Caco-2 (cell line): ENCODE data around the gene LRRC42. TPM values are rescaled to one million over a fixed set of nuclear protein-coding genes. Genes with fewer than 3 reads are reported as not detected.
A peak's percentile ranks its signal among the peaks of the same experiment; 100 is the strongest.

ENCODE experiments used
- BruUV-seq: library from RNA; stranded (reverse); fragments of 400-500 nt; replicated peaks from 2 replicates; lab custom pipeline; 2021; lab: Mats Ljungman, UMichigan
- CTCF ChIA-PET: fragments of 300-600 bp; sonication (Branson Sonifier 250); formaldehyde crosslinking; loops from one replicate; lab custom pipeline; 2022; ENCODE audit warnings: antibody characterized with exemption; lab: Charles Lee
- POLR2A ChIA-PET: fragments of 300-600 bp; sonication (Branson Sonifier 250); formaldehyde crosslinking; loops from one replicate; lab custom pipeline; 2022; ENCODE audit warnings: antibody characterized with exemption; lab: Charles Lee
- DNase-seq, 2 experiments: peaks; one replicate each; pipeline versions ENCODE4 v3.0.0 to v3.0.0-alpha.2; 2020 to 2022
- H3K27me3 ChIP-seq: replicated peaks from 2 replicates; pipeline ENCODE4 v1.6.0; 2011; ENCODE audit warnings: low read length; ENCODE audit not compliant: control insufficient read depth, insufficient read depth
- H3K36me3 ChIP-seq: 2 replicates; pipeline ENCODE4 v1.5.1; 2011; ENCODE audit warnings: low read length; ENCODE audit not compliant: control insufficient read depth, insufficient read depth
- H3K4me1 ChIP-seq: fragments of 250-450 bp; sonication (Bioruptor Pico); 2 replicates; pipeline ENCODE4 v1.5.1; 2020; ENCODE audit warnings: mild to moderate bottlenecking
- H3K4me3 ChIP-seq: 2 replicates; pipeline ENCODE4 v1.5.1; 2011; ENCODE audit warnings: low read depth, mild to moderate bottlenecking, control low read depth, low read length
- H3K9me3 ChIP-seq: fragments of 250-450 bp; sonication (Bioruptor Pico); 2 replicates; pipeline ENCODE4 v1.5.1; 2020; ENCODE audit warnings: mild to moderate bottlenecking, moderate library complexity
- H3K27ac Mint-ChIP-seq: one replicate; pipeline ENCODE4 v1.8.0; 2022; ENCODE audit warnings: mixed read lengths; ENCODE audit not compliant: unreplicated experiment
- H3K27me3 Mint-ChIP-seq: one replicate; pipeline ENCODE4 v1.8.0; 2022; ENCODE audit warnings: mixed read lengths; ENCODE audit not compliant: insufficient read depth, unreplicated experiment
- H3K36me3 Mint-ChIP-seq: one replicate; pipeline ENCODE4 v1.8.0; 2022; ENCODE audit warnings: mild to moderate bottlenecking, mixed read lengths; ENCODE audit not compliant: insufficient read depth, unreplicated experiment
- H3K4me1 Mint-ChIP-seq: one replicate; pipeline ENCODE4 v1.8.0; 2022; ENCODE audit warnings: low read depth, mixed read lengths; ENCODE audit not compliant: unreplicated experiment
- H3K4me3 Mint-ChIP-seq: one replicate; pipeline ENCODE4 v1.8.0; 2022; ENCODE audit warnings: mild to moderate bottlenecking, moderate library complexity, mixed read lengths; ENCODE audit not compliant: unreplicated experiment
- H3K9me3 Mint-ChIP-seq: one replicate; pipeline ENCODE4 v1.8.0; 2022; ENCODE audit warnings: mixed read lengths; ENCODE audit not compliant: unreplicated experiment
- CTCF ChIP-seq, 2 experiments: fragments of 200-600 bp in 1 of 2; IDR thresholded peaks; 1 replicate in 1 of 2; 2 replicates in 1 of 2; pipeline versions ENCODE4 v1.5.1 to v1.8.0; 2011 to 2022; ENCODE audit warnings: antibody characterized with exemption in 1 of 2, control low read depth in 1 of 2, inconsistent platforms in 1 of 2, low read depth in 1 of 2, low read length in 1 of 2, mild to moderate bottlenecking in 1 of 2, moderate library complexity in 1 of 2; ENCODE audit not compliant: insufficient read depth in 1 of 2, severe bottlenecking in 1 of 2, unreplicated experiment in 1 of 2
- intact Hi-C: fragments of 100-400 bp; cut with micrococcal nuclease; formaldehyde crosslinking; loops from one replicate; pipeline ENCODE4 v1.10.0; 2022; ENCODE audit not compliant: unreplicated experiment
- total RNA-seq: library from RNA; stranded (reverse); gene quantifications from 2 replicates; pipeline ENCODE4 v1.2.3, GENCODE V29; 2022

The LRRC42 gene
- total RNA-seq, 1 experiment from 2014 or later = 38.9 TPM

- no peaks in the 10 kb centered on the region for H3K9me3 ChIP-seq
- H3K36me3 ChIP-seq = peaks cover 2% of the 10 kb centered on the region; the same call in 1 of the 2 replicates
- Mint-ChIP-seq H3K9me3 (no peaks in the 10 kb centered on the region), H3K36me3 (peaks cover 54% of the 10 kb centered on the region), H3K4me3 (no peak overlapping the region), H3K4me1 (peaks cover 20% of the 10 kb centered on the region), H3K27ac (no peak overlapping the region), H3K27me3 (no peaks in the 10 kb centered on the region)
- TF ChIP-seq CTCF (IDR thresholded peaks at IDR 0.05; ENCODE audit: insufficient read depth in 1 of 2, low read depth in 1 of 2, low read length in 1 of 2, severe bottlenecking in 1 of 2, unreplicated experiment in 1 of 2) = peak; percentile 35 to 57
- POLR2A ChIA-PET = interaction anchor here (0.6 to 0.7 kb wide), 2 partner anchors 9 to 14 kb away, joined by 5 to 11 read pairs; partner anchors contain the start of gene IFT25
- DNase-seq = no peak
- CTCF ChIA-PET = interaction anchor here (0.6 to 2.1 kb wide), 10 partner anchors 11 to 949 kb away, joined by 3 to 16 read pairs (median 6); partner anchors contain the start of genes IFT25 and LRRC42
- intact Hi-C loops = no loop called here
- H3K4me3 ChIP-seq = no peak overlapping the region
- peaks cover 27% of the 10 kb centered on the region for H3K4me1 ChIP-seq
- H3K27me3 ChIP-seq = no peaks in the 10 kb centered on the region
- no TSS peak for BruUV-seq
Observed at GRCh38 chr1:53959664-53960250, 13.6 kb downstream of the LRRC42 start.

GRCh38 chr1:53962395-53962794 lies 16.2 kb downstream of the LRRC42 start:
- intact Hi-C loops = no loop called here
- Mint-ChIP-seq H3K27me3 (no peaks in the 10 kb centered on the region), H3K4me3 (no peak overlapping the region), H3K27ac (no peak overlapping the region), H3K36me3 (peaks cover 58% of the 10 kb centered on the region), H3K4me1 (peaks cover 21% of the 10 kb centered on the region), H3K9me3 (no peaks in the 10 kb centered on the region)
- no peak overlapping the region for H3K4me3 ChIP-seq
- H3K27me3 ChIP-seq = no peaks in the 10 kb centered on the region
- H3K36me3 ChIP-seq = peaks cover 2% of the 10 kb centered on the region; the same call in 1 of the 2 replicates
- peaks cover 13% of the 10 kb centered on the region for H3K4me1 ChIP-seq
- no peak for TF ChIP-seq CTCF (IDR thresholded peaks at IDR 0.05; ENCODE audit: insufficient read depth in 1 of 2, low read depth in 1 of 2, low read length in 1 of 2, severe bottlenecking in 1 of 2, unreplicated experiment in 1 of 2)
- H3K9me3 ChIP-seq = no peaks in the 10 kb centered on the region
- POLR2A ChIA-PET = no interaction called here
- no peak for DNase-seq
- CTCF ChIA-PET = no interaction called here
- BruUV-seq = no TSS peak

GRCh38 chr1:53963460-53963859 lies 17.3 kb downstream of the LRRC42 start:
- no peaks in the 10 kb centered on the region for H3K27me3 Mint-ChIP-seq
- H3K4me3 ChIP-seq = no peak overlapping the region
- H3K4me1 Mint-ChIP-seq = peaks cover 26% of the 10 kb centered on the region
- peaks cover 2% of the 10 kb centered on the region; the same call in 1 of the 2 replicates for H3K36me3 ChIP-seq
- no peaks in the 10 kb centered on the region for H3K27me3 ChIP-seq
- peak overlapping the region; percentile 78 for H3K27ac Mint-ChIP-seq
- no peaks in the 10 kb centered on the region for H3K9me3 ChIP-seq
- H3K4me3 Mint-ChIP-seq = no peak overlapping the region
- no peak for TF ChIP-seq CTCF (IDR thresholded peaks at IDR 0.05; ENCODE audit: insufficient read depth in 1 of 2, low read depth in 1 of 2, low read length in 1 of 2, severe bottlenecking in 1 of 2, unreplicated experiment in 1 of 2)
- no peak for DNase-seq
- CTCF ChIA-PET = interaction anchor here (0.5 kb wide), 1 partner anchor 90 kb away, joined by 5 read pairs; no protein-coding TSS in a partner anchor
- H3K4me1 ChIP-seq = peaks cover 11% of the 10 kb centered on the region
- POLR2A ChIA-PET = no interaction called here
- intact Hi-C loops = no loop called here
- H3K36me3 Mint-ChIP-seq = peaks cover 67% of the 10 kb centered on the region
- H3K9me3 Mint-ChIP-seq = no peaks in the 10 kb centered on the region
- no TSS peak for BruUV-seq
